Cerebellar nuclear complex (tissue), 1 donor: ENCODE measurements around the gene TEX19.

Experiments
- DNase-seq, 2 experiments: peaks; one replicate each; lab custom pipeline; 2025; lab: John Stamatoyannopoulos, UW

Gene TEX19

DNA sequence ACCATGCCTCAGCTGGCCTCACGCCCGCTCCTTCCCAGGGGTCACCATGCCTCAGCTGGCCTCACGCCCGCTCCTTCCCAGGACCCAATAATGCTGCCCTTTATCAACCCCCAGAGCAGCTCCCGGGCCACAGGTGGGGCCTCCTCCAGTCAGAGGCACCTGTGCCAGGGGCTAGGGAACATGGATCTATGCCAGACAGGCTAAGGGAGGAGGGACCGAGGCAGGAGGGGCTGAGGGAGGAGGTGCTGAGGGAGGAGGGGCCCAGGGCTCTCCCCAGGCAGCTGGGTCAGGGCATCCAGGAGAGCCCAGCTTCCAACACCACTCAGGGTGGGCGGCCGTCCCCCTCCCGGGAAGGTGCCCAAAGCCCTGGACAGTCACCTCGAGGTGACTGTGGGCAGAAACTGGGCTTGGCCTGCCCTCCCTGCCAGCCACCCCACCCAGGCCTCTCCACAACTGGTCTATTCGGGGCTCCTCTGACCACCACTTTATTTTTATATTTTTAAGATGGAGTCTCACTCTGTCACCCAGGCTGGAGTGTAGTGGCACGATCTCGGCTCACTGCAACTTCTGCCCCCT, 31.9 kb downstream of the TEX19 start:
- DNase-seq = no peak

DNA sequence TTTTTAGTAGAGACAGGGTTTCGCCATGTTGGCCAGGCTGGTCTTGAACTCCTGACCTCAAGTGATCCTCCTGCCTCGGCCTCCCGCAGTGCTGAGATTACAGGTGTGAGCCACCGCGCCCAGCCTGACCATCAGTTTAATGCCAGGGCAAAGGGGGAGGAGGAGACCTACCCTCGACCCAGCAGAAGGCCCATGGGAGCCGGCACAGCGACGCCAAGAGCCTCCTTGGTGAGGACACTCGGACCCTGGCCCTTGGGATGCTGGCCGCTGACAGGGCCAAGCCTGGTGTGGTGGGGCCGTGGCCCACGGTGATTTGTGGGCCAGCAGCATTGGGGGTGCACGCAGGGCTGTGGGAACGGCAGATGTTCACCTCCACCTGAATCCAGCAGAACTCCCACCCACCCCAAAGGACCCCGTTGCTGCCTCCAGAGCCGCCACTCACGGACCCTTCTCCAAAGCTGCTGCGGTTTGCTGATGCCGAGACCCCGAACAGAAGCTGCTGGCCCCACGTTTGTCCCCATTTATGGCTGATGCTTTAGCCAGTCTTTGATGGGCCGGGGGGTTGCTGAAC, 32.5 kb downstream of the TEX19 start:
- DNase-seq = no peak

DNA sequence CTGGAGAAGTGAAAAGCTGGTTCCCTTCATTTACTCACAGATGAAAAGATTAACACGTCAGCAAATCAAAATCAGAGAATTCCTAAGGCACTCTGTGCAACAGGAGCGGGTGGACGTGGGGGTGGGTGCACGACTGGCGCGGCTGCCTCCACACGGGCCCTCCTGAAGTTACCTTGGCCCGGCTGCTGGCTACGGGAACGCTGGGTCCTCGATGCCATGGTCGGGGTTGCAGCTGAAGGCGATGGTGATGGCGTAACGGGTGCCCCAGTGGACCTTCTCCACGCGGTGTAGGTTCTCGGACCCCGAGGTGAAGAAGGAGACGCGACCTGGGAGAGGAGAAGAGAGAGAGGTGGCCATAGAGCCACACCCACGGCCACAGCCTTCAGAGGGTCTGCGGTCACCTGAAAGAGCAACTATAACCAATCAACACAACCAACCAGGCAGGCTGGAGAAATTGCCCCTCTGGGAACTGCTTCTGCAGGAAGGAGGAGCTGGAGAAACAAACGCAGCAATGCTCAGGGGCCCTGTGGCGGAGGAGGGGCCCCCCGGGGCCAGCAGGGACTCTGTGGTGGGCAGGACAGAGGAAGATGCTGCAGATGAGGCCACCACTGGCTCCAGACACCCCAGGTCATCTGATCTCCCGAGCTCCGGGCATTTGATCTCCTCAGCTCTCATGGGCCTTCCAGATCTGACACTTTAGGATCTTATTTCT, 33.3 kb downstream of the TEX19 start:
- no peak for DNase-seq

DNA sequence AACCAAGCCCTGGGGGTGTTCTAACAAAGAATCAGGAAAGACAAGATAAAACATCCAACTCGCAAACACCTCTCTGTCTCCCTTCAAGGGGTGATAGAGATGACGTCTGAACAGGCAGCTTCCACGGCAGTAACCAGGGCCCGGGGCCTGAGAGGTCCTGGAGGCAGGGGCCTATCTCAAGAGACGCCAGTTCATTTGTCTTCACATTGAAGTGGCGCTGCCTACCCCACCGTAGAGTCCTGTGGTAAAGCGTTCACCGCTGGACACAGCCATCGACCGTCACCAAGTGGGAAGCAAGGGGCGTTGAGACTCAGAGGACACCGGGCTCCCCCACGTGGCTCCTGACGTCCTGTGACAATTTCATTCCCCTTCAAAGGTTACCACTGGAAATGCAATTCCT, 33.9 kb downstream of the TEX19 start:
- no peak for DNase-seq

DNA sequence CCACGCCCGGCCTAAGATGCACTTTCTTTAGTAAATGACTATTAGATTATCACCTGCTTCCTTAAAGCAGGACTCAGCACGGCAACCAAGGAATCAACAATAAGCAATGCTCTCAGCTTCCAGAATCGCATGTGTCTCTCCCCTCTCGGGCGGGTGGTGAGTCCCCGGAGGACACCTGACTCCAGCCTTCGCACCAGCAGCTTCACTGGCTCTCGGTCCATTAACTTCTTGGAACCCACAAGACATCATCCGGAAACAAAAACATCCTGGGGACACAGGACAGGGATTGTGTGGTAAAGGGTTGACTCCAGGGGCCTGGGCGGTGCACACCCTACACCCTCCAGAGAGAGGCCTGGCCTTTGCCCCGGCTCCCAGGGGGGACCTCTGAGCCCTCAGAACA, 35.2 kb downstream of the TEX19 start:
- no peak for DNase-seq

DNA sequence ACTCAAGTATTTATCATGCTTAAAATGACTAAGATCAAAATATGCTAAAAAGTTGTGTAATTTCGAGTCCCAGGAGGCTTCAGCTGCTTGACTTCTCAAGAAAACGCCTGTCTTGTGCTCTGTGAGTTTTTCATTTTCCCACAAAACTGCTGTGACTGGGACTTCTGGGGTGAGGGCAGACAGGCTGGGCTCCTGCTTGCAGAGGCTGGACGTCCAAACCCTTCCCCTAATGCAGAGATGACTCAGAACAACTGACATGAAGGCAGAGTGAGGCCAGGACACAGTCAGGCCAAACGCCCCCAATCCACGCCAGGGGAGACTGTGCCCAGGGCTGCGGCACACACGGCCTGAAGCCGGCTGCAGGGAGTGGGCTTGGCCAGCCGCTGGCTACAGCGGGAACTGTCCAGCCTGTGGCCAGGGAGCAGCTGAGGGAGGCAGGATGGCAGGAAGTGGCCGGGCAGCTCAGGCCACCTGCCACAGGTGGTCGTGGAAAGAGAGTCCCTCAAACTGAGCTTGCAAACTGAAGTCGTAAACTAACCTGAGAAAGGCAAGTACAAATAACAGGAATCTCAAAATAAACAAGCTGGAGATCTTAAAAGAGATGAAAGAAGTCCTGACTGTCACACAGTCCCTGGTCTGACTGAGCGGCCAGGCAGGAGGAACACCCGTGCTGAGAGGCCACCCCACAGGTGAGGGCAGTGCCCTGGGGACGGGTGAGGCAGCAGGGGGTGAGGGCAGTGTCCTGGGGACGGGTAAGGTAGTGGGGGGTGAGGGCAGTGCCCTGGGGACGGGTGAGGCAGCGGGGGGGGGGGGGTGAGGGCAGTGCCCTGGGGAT, 37.8 kb downstream of the TEX19 start:
- no peak for DNase-seq

DNA sequence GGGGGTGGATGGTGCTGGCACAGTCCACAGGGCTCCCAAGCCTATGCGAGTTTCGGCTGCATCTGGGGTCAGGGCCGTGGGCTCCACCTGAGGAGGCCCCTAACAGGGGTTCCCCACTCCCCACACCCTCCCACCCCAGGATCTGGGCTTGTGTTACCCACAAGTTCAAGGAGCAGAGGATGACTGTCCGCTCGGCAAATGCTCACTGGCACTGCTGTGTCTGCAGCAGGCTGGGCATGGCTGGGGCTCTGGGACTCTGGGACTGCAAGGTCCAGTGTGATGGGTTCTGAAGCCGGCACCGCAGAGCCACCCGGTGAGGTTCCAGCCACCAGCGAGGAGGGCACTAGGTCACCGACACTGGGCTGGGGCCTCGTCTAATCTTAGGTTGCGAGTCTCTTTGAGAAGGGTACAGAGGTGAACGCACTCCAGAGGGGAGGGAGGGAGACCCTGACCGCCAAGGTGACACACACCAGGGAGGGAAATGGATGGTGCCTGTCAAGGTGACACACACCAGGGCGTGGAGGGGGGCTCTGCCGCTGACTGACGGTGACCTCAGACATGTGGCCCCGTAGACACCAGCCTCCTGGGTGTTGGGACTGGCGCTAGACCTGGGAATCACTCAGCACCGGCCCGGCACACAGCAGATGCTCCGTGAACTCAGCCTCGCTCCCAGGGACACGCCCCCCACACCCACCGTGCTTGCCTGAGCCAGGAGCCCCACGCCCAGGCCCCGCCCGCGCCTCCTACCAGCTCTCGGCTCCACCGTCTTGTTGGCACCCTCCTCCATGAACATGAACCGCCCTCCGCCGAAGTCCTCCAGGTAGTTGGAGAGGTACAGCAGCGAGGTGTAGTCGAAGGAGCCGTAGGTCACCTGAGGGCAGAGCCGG, 38.6 kb downstream of the TEX19 start:
- DNase-seq = no peak

DNA sequence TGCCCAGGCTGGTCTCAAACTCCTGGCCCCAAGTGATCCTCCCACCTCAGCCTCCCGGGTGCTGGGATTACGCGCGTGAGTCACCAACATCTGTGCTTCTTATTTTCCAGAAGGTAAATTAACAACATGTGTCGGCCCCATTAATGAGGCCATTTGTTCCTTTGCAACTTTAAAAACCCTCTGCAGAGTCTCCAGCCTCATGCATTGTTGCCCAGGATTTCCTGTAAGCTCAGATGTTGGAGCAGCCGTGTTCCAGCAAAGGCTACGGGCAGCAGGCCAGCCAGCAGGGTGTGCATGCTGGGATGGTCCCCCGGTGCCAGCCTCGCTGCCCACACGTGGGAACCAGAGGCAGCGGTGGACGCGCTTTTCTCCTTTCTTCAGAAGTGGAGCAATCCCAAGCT, 40.0 kb downstream of the TEX19 start:
- DNase-seq = no peak

DNA sequence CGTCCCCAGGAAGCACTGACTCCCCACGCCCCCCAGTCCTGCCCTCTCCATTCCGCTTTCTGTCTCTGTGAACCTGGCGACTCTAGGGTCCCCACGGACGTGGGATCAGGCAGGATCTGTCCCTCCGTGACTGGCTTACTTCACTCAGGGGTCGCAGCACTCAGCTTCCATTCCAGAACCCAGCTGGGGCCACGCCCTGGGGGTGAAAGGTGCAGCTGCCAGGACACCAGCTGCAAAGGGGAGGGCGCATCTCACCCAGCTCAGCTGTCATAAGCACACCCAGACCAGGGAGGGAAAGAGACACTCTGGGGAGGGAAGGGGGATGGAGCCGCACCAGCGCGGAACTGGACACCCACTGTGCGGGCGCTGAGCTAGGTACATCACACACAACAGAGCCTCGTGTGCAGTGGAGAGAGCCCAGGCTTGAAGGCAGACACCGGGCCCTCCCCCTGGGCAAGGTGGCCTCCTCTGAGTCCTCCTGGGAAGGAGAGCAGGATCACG, 40.6 kb downstream of the TEX19 start:
- no peak for DNase-seq

DNA sequence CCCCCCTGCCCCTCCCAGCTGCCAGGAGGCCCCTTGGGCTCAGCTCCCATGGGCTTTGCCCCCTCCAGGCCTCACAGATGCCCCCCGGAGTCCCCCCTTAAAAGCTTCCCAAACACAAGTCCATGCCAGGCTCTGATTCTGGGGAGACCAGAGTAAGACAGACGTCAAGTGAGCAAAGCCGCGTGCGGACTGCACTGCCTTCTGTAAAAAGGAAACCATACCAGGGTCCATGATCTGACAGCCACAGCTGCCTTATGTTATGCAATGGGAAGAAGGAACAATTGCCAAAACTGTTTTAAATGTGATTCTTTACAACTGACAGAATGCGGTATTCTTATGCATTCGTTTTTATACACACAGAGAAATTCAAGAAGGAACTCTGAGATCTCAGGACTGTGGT, 41.2 kb downstream of the TEX19 start:
- DNase-seq = no peak

DNA sequence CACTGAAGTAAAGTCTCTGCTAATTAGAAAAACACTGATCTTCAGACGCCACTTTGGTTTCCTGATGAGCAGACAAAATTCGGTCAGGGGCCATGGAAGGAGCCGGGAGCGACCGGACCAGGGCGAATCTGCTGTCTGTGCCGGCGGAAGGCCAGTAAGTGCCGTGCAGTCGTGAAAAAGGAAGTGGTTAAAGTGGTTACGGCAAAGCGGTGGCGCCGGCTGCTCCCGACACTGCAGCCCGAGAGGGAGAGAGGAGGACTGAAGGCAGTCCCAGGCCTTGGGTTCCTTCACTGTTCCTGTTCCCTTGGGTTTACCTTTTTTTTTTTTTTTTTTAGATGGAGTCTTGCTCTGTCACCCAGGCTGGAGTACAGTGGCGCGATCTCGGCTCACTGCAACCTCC, 41.8 kb downstream of the TEX19 start:
- no peak for DNase-seq

DNA sequence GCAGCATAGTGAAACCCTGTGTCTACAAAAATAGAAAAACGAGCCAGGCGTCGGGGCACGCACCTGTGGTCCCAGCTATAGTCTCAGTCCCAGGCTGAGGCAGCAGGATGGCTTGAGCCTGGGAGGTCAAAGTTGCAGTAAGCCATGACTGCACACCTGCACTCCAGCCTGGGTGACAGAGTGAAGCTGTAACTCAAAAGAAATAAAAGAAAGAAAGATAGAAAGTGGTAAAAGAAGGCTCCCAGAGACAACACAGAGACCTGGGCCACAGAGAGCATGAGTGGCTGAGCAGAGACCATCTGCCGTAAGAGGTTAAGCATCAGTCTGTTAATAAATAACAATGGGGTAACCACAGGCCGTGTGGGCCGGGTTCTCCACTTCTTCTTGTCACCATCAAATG, 43.8 kb downstream of the TEX19 start:
- DNase-seq = no peak

DNA sequence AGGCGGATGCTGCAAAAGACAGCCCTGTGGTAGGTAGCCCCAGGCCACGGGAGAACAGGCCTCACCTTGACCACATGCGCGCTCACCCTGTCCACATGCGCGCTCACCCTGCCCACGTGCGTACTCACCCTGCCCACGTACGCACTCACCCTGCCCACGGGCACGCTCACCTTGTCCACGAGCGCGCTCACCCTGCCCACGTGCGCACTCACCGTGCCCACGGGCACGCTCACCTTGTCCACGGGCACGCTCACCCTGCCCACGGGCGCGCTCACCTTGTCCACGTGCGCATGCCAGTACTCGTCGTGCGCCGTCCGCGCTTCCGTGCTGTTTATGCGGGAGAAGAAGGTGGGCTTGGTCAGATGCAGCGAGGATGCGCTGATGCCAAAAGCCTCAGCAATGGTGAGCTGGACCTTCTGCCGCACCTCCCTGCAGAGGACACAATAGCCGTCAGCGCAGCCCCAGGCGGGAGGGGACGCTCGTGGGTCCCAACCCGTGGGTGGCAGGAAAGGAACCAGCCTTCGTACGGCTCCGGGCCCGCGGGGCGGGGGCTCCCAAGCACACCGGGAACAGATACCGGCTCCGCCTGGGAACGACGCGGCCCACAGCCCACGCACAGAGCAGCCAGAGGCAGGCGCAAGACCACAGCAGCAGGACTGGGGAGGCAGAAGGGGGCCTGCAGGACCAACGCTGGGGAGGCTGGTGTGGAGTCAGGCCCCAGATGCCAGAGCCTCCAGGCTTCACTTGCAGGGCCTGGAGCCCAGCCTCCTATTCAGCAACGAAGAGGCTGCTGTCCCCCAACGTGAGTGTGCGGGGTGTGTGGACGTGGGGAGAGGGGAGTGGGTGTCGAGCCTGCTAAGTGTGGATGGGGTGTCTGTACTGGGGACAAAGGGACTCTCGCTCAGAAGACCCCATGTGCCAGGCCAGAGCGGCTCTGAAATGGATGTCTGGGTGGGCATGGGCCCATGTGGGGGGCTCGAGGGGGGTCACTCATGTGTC, 44.9 kb downstream of the TEX19 start:
- no peak for DNase-seq

DNA sequence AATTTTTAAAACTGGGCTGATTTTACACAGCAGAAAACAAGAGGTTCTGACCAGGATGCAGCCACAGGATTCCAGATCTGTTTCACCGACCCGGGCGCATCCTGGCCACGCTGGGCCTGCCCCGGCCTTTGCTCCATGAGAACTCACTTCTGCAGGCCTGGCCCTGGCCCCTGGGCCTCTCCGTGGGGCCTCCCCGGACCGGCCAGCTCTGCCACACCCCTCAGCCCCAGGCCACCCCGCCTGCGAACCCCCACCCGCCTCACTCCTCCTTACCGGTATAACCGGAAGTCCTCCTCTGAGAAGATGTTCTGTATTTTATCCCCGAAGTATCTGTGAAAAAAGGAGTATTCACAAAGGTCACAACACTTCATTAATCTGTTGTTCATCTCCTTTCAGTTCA, 46.0 kb downstream of the TEX19 start:
- no peak for DNase-seq

DNA sequence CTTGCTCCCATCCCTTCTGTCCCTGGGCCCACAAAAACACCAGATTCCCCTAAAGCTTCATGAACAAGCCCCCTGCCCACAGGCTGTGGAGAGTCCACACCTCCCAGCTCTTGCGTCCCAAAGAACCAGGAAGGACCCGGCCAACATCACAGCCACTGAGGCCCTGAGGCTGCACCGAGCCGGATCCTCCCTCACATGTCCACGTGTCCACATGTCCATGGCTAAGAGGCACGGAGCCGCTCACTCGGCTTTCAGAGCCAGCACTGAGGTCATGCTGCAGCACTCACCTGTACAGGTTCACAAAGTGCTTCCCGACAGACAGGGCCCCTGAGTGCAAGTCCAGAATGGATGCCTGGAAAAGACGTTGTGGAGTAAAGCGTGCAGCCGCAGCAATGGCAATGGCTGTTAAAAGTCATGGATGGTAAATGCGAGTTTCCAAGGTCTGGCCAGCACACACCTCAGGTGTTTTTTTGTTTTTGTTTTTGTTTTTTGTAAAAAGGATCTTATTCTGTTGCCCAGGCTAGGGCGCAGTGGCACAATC, 47.2 kb downstream of the TEX19 start:
- no peak for DNase-seq

DNA sequence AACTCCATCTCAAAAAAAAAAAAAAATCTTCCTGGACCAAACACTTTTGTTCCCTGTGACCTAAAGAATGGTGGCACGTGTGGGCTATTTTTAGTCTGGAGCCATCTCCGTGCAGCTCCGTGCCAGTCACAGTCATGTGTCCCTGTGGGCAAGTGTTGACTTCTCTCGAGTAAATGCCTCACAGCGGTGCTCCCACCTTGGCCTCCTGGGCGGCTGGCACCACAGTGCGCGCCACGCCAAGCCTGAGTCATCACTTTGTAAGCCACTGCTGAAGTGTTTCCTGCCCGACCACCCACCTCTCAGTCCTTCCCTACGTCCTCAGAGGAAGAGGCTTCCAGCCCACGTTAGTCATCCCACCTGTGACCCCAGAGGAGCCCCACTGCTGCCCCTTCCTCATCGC, 48.2 kb downstream of the TEX19 start:
- no peak for DNase-seq

DNA sequence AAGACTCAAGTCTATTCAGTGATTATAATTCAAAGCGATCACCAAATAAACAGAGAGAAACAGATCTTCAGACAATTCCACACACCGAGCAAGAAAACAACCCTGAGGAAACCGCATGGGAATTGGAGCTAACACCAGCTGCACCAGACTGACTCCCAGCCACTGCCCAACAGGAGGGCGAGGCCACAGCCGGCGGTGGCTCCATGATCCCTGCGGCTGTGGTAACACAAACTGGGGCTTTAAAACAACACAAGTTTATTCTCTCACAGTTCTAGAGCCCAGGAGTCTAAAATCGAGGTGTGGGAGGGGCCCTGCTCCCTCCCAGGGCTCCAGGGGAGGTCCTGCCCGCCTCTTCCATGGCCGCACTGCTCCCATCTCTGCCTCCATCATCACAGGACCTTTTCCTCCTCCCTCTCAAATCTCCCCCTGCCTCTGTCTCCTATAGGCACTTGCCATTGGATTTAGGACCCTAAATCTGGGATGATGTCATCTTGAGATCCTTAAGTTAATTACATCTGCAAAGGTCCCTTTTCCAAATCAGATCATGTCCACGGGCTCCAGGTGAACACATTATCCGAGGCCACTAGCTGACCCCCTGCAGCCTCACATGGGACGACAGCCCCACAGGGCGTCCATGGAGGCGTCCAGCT, 49.4 kb downstream of the TEX19 start:
- DNase-seq = no peak

DNA sequence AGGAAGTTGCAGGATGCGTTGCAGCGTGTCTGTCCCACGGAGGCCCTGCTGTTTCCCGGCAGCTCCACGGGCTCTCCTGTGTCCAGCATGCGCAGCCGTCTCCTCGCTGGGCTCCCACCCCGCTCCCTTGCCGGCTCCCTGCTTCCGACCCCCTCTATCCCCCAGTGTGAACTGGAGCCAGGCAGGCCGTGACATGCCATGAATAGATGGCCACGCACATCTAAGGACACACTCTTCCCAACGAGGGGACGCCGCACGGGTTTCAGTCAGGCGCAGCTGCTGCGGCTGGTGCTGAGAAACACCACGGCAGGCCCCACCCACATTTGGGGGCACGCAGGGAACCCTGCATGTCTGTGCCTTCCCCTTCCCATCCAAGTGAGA, 49.9 kb downstream of the TEX19 start:
- no peak for DNase-seq

DNA sequence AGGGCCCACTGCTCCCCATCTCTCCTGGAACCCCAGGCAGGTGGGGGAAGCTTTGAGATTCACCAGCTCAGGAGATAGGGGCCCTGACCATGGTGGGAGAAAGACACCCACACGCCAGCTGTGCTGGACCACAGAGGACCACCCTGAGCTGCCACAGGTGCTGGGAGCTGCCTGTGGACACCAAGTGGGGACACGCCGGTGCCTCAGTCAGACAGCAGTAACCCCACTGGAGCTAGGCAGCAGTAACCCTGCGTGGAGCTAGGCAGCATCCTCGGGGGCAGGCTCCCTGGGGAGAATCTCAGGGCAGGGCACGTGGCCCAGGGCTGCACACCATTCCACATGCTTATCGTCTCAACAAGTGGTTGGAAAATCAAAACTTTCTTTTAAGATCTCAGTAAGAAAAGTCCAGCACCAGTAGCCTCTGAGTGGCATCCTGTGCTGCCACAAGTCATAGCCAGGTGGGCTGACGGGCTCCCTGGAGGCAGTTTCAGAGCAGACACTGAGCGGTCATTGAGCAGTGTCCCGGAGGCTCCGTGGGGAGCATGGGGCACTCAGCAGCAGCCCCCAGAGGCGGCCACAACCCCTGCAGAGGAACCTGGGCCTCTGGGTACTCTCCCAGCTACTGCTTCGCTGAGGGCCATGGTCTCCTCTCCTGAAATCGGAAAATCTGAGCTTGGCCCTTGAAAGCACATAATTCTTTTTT, 51.1 kb downstream of the TEX19 start:
- no peak for DNase-seq
